GM20431 (cell line): ENCODE measurements around the gene TNXB.

Experiments
- in situ Hi-C: fragments of 300-500 bp; cut with MseI, MboI; formaldehyde crosslinking; loops from one replicate; pipeline ENCODE4 v1.15.0; 2020; ENCODE audit warnings: low sequenced_read_pairs; ENCODE audit not compliant: unreplicated experiment

The TNXB gene, protein sequence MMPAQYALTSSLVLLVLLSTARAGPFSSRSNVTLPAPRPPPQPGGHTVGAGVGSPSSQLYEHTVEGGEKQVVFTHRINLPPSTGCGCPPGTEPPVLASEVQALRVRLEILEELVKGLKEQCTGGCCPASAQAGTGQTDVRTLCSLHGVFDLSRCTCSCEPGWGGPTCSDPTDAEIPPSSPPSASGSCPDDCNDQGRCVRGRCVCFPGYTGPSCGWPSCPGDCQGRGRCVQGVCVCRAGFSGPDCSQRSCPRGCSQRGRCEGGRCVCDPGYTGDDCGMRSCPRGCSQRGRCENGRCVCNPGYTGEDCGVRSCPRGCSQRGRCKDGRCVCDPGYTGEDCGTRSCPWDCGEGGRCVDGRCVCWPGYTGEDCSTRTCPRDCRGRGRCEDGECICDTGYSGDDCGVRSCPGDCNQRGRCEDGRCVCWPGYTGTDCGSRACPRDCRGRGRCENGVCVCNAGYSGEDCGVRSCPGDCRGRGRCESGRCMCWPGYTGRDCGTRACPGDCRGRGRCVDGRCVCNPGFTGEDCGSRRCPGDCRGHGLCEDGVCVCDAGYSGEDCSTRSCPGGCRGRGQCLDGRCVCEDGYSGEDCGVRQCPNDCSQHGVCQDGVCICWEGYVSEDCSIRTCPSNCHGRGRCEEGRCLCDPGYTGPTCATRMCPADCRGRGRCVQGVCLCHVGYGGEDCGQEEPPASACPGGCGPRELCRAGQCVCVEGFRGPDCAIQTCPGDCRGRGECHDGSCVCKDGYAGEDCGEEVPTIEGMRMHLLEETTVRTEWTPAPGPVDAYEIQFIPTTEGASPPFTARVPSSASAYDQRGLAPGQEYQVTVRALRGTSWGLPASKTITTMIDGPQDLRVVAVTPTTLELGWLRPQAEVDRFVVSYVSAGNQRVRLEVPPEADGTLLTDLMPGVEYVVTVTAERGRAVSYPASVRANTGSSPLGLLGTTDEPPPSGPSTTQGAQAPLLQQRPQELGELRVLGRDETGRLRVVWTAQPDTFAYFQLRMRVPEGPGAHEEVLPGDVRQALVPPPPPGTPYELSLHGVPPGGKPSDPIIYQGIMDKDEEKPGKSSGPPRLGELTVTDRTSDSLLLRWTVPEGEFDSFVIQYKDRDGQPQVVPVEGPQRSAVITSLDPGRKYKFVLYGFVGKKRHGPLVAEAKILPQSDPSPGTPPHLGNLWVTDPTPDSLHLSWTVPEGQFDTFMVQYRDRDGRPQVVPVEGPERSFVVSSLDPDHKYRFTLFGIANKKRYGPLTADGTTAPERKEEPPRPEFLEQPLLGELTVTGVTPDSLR (N-terminal part only)

DNA sequence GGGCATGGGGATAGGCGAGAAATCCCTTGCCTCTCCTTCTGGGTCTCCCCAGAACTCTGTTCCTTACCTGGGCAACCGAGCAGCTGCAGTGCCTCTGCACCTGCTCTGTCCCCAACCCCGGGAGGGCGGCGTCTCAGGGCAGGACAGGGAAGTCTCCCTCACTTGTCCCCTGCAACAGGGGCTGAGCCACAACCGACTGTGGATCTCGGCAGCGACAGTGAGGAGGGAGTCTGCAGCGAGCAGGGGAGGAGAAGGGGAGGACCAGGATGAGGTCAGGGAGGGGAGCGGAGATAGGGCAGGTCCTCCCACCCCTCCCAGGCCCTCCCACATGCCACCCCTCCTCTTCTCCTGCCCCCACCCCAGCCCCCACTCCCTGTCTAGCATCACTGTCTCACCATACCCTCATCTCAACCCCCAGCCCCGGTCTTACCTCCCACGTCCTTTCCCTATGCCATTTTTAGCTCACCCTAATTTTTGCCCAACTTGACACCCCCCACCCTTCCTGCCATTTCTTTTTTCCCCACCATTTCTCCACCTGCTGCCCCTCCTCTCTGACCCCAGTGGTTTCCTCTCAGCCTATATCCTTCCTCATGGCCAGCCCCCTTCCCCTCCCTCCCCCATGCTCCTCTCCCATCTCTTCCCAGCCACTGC lies at the start of gene TNXB:
TNXB (minus strand) TSS at position 225 of the 651 bp plus-strand sequence. CDS start 11,140 bp downstream, outside the sequence.
- in situ Hi-C loops = no loop called here

DNA sequence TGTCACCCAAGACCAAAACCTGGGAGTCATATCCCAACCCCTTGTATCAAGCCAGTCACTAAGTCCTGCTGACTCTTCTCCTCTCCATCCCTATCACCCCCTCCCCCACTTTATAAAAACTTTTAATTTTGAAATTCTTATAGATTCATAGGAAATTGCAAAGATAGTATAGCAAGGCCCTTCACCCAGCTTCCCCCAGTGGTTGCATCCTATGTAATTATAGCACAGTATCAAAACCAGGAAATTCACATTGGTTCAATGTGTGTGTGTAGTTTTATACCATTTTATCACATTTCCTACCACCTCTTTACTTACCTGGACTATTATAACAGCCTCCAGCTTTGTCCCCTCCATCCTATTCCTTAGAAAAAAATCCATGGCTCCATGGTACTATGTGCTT lies 48.9 kb upstream of the TNXB start:
- in situ Hi-C loops = no loop called here

DNA sequence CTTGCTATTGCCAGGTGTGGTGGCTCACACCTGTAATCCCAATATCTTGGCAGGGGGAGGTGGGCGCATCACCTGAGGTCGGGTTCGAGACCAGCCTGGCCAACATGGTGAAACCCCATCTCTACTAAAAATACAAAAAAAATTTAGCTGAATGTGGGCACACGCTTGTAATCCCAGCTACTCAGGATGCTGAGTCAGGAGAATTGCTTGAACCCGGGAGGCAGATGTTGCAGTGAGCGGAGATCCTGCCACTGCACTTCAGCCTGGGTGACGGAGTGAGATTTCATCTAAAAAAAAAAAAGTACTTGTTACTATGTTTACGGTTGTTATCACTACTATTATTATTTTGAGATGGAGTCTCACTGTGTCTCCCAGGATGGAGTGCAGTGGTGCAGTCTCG lies 47.8 kb upstream of the TNXB start:
- in situ Hi-C loops = no loop called here

DNA sequence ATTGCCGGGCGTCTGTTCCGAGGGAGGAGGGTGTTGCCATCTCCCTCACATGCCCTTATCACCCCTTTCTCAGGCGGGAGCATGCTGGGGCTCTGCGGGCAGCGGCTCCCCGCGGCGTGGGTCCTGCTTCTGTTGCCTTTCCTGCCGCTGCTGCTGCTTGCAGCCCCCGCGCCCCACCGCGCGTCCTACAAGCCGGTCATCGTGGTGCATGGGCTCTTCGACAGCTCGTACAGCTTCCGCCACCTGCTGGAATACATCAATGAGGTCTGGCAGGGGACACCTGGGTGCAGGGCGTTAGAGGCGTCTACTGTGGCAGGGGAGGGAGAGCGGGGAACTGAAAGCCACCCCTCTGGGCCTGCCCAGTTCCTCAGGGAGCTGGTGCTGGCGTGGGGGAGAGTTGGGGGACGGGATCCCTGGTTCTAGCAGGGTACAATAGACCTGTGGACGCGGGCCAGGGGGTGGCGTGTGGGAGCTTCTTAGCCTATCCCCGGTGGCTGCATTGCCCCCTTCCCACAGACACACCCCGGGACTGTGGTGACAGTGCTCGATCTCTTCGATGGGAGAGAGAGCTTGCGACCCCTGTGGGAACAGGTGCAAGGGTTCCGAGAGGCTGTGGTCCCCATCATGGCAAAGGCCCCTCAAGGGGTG lies 45.5 kb upstream of the TNXB start:
- in situ Hi-C loops = no loop called here

DNA sequence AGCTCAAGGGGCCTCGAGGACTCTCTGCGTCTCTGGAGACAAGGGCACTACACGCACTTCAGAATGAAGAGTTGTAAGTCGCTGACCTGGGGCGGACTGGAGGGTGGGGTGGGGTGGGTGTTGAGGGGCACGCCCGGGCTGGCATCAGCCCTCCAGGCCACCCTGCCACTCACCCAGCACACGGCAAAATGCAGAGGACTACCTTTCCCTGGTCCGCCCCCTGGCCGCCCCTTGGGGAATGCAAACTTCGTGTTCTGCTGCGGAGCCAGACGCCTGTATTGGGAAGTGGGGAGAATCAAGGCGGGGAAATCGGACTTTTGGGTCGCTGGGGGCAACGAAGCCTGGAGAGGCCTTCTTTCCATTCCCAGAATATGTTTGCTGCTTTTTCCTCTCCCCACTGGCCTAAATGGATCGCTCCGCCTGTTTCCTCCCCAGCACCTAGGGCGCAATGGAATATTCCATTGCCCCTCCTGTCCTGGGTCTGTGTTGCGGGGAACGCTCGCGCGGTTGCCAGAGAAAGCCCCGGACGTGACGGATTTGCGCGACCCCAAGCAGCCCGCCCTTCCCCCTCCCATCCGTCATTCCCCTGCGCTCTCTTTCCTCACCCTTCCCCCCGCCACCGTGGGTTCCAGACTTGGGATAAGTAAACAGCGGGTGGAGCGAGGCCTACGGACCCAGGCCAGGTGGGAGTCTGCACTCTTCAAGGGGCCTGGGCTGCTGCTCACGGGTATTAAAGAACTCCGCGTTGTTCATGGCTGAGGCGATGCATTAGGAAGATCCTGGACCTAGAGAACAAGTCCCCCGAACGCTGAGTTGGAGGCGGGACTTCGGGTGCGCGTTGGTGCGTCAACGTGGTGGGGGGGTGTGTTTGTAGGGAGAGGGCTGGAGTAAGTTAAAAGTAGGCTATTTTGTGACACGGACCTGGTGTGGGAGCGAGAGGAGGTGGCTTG lies 44.7 kb upstream of the TNXB start, which contains the start of gene PPT2:
PPT2 (plus strand) TSS at position 578 of the 950 bp plus-strand sequence. CDS start 454 bp downstream, outside the sequence.
- in situ Hi-C loops = no loop called here

DNA sequence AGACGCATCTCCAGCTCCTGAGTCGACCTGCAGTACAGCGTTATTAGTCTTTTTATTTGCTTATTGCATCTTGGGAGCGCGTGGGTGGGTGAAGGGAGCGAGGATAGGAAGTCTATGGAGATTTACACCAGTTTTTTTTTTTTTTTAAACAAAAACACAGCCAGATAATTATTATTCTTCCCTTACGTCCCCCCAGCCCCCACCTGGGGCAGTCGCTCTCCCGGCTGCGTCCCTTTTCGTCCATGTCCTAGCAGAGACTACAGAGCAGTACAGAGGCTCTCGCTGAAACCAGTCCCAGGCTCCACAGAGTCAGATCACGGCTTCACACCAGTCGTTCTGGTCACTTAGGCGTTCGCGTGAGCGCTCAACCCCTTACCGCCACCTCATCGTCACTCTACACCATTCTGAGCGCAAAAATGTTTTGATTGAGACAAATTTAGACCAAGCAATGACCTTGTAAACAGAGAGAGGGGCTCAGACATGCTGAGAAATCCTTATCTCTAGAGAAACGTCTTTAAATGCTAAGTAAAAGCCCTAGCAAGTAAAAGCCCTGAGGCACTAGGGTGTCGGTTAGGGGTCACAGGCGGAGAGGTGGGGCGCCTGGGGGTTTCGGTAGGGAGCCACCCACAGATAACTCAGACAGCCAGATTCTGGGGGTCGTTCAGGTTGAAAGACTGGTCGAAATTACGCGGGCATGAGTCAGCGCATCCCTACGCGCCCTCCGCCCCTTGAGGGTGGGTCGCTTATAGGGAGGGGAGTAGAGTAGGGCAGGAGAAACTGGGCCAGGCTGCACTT lies 43.8 kb upstream of the TNXB start:
- in situ Hi-C loops = no loop called here

DNA sequence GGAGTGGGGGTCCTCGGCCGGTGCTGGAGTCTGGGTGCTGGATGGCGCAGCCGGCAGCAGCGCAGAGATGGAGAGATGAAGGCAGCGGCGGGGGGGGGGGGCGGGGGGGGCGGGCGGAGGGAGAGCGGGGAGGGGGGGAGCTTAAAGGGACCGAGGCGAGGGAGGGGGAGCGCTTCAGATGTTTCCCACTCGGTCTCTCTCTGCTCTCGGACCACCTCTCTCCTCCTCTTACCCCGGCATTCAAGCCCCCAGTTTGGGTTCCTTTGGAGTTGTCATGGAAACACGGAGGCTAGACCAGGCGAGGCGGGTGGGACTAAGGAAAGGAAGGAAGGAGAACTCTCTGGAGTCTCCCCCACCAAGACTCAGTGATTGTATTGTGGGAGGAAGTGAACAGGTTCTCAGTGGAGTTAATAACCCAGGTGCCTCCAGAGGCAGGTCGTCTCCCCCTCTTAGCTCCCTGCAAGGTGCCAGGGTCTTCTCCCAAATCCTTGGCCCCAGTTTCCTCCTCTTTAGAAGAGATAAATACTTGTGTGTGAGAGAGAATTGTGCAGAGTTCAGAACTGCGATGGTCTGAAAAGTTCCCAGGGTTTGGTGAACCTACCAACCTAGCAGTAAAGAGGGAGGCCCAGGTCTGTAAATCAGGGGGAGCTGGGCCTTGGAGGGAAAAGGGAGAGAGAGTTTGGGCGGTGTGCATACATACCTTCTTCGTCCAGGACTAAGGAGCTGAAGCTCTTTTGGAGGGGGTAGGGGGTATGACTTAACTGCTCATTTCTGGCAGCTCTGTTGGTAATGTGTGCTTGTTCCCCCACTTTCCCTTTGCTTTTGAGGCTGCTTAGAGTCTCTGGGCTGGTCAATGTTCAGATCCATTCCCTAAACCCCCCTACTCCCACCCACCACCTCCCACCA lies 43.0 kb upstream of the TNXB start, which contains the start of gene PRRT1:
PRRT1 (minus strand) TSS at position 77 of the 906 bp plus-strand sequence. CDS start 112 bp downstream, outside the sequence.
- in situ Hi-C loops = no loop called here

DNA sequence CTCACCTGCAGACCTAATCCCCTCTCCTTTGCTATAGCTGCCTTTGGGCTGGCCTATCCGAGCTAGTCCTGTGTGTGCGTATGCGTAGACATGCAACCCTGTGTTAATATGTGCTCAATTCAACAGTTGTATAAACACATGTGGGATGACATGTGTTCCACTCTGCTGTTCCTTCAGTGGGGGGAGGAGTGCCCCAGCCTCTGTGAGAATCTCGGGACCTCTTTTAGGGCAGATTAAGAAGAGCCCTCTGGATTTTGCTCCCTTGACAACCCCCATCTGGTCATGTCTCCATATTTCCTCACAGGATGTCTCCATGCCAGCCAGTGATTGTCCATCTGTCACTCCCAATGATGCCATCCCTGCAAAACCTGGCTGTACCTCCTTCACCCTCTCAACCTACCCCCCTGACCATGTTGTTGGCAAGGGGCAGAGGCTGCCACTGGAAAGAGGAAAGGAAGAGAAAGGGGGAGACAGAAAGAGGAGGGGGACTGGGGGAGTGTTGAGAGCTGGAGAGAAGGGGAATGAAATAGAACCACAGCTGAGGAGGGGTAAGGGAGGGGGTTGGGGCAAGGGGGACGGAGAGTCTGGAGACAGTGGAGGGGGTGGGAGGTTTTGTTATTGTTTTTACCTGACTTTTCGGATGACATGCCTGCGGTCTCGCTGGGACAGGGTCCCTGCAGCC lies 42.2 kb upstream of the TNXB start:
- in situ Hi-C loops = no loop called here

DNA sequence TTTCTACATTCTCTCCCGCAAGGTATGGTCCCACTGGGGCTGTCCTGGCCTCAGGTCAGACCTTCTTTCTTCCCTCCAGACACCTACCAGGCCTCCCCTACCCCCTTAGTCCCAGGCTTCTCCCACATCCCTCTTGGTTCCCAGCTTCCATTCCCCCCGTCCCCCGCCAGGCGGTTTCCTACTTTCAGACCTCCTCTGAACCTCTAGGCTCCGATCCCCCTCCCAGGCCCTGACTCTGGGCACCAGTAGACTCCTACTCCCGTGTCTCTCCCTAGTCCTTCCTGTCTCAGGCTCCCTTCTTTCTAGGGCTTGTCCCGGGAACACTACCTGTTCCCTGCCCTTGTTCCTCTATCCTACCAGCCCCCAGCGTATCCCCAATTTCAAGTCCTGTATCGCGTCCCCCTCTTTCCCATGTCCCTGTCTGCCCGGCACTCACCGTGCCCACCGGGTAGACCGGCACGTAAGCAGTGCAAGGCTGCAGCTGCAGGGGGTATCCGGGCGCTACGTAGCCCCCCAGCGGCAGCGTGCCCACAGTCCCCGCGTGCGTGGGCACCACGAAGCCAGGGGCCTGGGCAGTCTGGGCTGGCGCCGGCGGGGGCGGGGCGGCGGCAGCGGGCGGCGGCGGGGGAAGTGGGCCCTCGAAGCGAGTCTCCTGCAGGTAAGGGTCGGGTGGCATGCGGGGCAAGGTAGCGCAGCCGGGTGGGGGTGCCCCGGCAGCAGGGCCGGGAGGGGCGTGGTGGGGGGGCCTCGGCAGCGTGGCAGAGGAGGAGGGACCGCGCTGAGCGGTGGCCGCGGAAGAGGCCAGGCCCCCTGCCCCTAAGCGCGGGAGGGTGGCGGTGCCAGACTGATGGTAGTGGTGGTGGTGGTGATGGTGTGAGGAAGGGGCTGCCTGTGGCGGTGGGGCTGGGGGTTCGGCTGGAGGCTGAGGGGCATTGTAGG lies 41.1 kb upstream of the TNXB start:
- in situ Hi-C loops = no loop called here

DNA sequence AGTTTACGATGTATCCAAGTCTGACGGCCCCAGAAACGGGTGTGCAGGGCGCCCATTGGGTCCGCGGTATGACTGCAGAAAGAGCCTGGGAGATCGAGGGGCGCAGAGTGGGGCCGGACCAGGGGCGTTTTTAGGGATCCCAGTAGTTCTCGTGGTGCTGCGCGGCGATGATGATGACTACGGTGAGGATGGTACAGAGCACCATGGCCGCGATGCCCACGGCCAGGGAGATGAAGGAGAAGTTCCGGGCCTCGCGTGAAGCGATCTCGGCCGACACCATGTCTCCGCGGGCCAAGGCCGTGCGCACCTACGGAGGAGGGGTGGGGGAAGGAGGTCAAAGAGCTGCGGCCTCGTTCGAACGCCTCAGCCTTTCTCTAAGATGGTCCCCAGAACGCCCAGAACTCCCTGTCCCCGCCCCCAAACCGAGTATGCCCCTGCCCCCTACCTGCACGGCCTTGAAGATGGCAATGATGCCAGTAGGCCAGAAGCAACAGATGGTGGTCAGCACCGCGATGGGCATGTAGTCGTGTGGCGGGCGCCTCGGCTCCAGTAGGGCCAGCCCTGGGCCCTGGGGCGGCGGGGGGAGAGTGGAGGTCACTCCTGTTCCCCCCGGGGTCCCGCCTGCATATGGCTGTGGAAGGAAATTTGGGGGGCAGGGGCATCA lies 40.1 kb upstream of the TNXB start:
- in situ Hi-C loops = no loop called here

DNA sequence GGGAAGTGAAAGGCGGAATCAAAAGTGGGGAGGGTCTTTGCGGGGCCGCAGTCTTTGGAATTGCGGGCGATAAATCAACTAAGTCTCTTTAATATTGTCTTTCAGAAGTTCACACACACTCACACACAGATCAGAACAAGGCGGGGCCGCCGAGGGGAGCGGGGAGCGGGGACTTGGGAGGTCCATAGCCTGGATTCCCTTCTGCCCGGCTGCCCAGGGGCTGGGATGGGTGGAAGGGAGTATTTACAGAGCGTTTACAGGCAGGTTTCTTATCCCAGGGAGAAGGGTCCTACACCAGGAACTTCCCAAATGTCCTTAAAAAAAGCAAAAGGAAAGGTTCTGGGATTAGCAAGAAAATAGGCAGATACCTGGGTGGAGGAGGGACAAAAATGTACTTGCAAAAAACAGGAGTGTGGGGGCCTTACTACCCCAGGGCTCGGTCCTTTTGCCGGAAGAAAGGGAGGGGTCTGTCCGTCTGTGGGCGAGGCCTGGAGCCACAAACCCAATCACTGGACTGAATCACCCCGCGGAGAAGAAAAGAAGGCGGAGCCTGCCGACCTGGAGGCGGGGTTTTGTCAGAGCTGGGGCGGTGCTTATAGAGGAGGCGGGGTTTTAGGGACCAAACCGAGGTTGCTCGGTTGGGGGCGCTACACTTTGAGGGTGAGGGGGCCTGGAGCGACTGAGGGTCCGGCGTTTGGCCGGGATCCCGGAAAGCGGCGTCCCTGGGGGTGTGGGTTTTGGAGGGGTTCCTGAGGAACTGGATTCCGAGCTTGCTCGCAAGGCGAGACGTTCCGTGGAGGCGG lies 39.4 kb upstream of the TNXB start:
- in situ Hi-C loops = no loop called here

DNA sequence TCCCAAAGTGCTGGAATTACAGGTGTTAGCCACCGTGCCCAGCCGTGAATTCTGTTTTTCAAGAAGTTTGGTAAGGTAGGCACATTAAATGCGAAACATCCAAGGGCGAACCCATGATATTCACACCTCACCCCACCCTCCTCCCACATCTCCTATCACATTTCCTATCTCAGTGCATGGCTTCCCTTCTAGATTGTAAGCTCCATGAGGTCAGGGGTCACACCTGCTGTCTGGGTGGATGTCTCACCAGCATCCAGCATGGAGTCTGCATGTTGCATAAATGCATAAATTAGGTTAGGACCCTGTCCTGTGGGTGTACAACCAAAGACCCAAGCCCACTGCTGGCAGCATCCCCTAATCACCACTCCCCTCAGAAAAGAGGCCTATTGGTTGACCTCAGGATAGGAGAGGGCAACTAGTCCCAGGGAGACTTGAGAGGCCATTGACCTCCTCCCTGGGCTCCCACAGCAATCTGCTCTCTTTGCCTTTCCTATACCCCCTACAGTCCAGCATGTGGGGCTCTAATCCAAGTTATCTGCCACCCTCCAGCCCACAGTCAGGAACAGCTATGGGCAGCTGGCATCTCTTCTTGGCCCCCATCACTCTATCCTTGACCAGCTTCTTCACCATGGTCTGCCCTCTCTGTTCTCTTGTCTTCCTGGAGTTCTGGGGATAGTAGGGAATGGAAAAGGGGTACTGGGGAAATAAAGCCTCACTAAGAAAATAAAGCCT lies 38.4 kb upstream of the TNXB start:
- in situ Hi-C loops = no loop called here

DNA sequence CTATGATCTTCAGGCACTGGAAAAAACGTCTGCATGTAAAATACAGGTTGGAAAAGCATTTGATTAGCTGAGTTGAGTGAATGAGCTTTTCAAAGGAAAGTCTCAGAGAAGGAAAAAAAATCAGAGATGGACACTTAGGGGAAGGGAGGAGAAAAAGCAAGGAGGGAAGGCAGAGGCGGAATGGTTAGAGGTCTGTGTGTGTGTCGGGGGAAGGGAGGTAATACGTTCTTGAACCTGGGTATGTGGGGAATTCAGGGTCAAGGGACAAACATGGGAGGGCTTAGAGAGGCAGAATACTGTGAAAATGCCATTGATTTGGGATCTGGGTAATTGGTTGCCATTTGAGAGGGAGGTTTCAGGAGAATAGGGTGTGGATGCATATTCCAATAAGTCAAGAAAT lies 37.5 kb upstream of the TNXB start:
- in situ Hi-C loops = no loop called here
